ENCODE measurements around the gene GALNTL6. TPM values are rescaled to one million over a fixed set of nuclear protein-coding genes. Genes with fewer than 3 reads are reported as not detected.
"Not testable (repeated sequence)": the region's sequence is repeated elsewhere in the genome, so short reads cannot be mapped to it uniquely, and the experiment has no call there.

GALNTL6 gene
- total and polyA plus RNA-seq, 2 donors (not counting 3 experiments of a cell fraction or from before 2014, with no cell fraction given), result not detected

GRCh38 chr4:172963498-172964294 is 1150.5 kb downstream of the GALNTL6 start:
- no peak overlapping the region for H3K9ac ChIP-seq (replicated peaks; ENCODE audit: extremely low read depth, insufficient read depth, low read length)
- no peaks in the 10 kb centered on the region for H3K4me1 ChIP-seq (ENCODE audit: control insufficient read depth, extremely low read depth, insufficient read depth, low read length)
- H3K9me3 ChIP-seq (replicated peaks; ENCODE audit: control insufficient read depth, insufficient read depth, low read length), result no peaks in the 10 kb centered on the region
- no peak overlapping the region for H3K4me2 ChIP-seq (ENCODE audit: insufficient read depth, low read length)
- TF ChIP-seq CTCF (IDR thresholded peaks at IDR 0.05; ENCODE audit: extremely low read depth in 1 of 2, insufficient read depth in 1 of 2, low read depth in 1 of 2, low read length in 2 of 2), result no peak
- no peak for TF ChIP-seq FOS (IDR thresholded peaks at IDR 0.05; ENCODE audit: borderline replicate concordance, insufficient read depth, low read length)
- TF ChIP-seq MYC (IDR thresholded peaks at IDR 0.05; ENCODE audit: low read depth, low read length), result no peak
- no peak for TF ChIP-seq JUN (IDR thresholded peaks at IDR 0.05; ENCODE audit: borderline replicate concordance, insufficient read depth, insufficient read length, low read depth)
- TF ChIP-seq EZH2 (IDR thresholded peaks at IDR 0.05; ENCODE audit: borderline replicate concordance, low read depth, low read length, severe bottlenecking), result no peak
- no peak for TF ChIP-seq POLR2A (IDR thresholded peaks at IDR 0.05; ENCODE audit: low read depth, low read length)
- TF ChIP-seq GATA2 (IDR thresholded peaks at IDR 0.05; ENCODE audit: insufficient read depth, insufficient read length, low read depth, low read length), result no peak
- no peak for TF ChIP-seq POLR2AphosphoS5 (IDR thresholded peaks at IDR 0.05; ENCODE audit: insufficient read depth, low read depth, low read length)
- no peak for TF ChIP-seq MAX (IDR thresholded peaks at IDR 0.05; ENCODE audit: insufficient read depth, insufficient read length)
- intact Hi-C loops (cut with micrococcal nuclease), result no loop called here
- H3K27ac ChIP-seq (ENCODE audit: insufficient read depth, low read depth, low read length), result no peak overlapping the region
- H3K4me3 ChIP-seq (replicated peaks in 1 of 3; ENCODE audit: insufficient read depth in 1 of 3, low read depth in 1 of 3, low read length in 3 of 3), result no peak overlapping the region
- CTCF ChIA-PET, result no interaction called here
- DNase-seq (ENCODE audit: low read depth, low spot score) (no peak), FAIRE-seq (no peak)
- POLR2A ChIA-PET, result no interaction called here
- H3K79me2 ChIP-seq (ENCODE audit: control insufficient read depth, insufficient read depth, low read length), result no peaks in the 10 kb centered on the region
- no peaks in the 10 kb centered on the region for H3K36me3 ChIP-seq (ENCODE audit: control insufficient read depth in 2 of 2, extremely low read depth in 1 of 2, insufficient read depth in 2 of 2, low read length in 2 of 2)
- H2AFZ ChIP-seq (ENCODE audit: low read depth, low read length), result no peak overlapping the region
- dilution Hi-C loops (cut with MboI; ENCODE audit: extremely low pct_ligation_motif_present, low sequenced_read_pairs), result no loop called here
- H3K27me3 ChIP-seq (ENCODE audit: control insufficient read depth in 2 of 2, insufficient read depth in 2 of 2, low read length in 2 of 2), result peaks cover 11 to 19% of the 10 kb centered on the region in 2 experiments
- no peaks in the 10 kb centered on the region for H4K20me1 ChIP-seq (replicated peaks; ENCODE audit: control insufficient read depth, extremely low read depth, insufficient read depth, low read length)
- H3K9me1 ChIP-seq (replicated peaks; ENCODE audit: control insufficient read depth, extremely low read depth, insufficient read depth, low read length), result no peaks in the 10 kb centered on the region
- BruUV-seq (replicated peaks), result no TSS peak

- H3K9me1 ChIP-seq (replicated peaks; ENCODE audit: control insufficient read depth, extremely low read depth, insufficient read depth, low read length); DNase-seq (ENCODE audit: low read depth, low spot score); H3K9me3 ChIP-seq (replicated peaks; ENCODE audit: control insufficient read depth, insufficient read depth, low read length); H3K4me3 ChIP-seq (replicated peaks in 1 of 3; ENCODE audit: insufficient read depth in 1 of 3, low read depth in 1 of 3, low read length in 3 of 3); H3K36me3 ChIP-seq (ENCODE audit: control insufficient read depth in 2 of 2, extremely low read depth in 1 of 2, insufficient read depth in 2 of 2, low read length in 2 of 2); CTCF ChIA-PET; dilution Hi-C loops (cut with MboI; ENCODE audit: extremely low pct_ligation_motif_present, low sequenced_read_pairs); intact Hi-C loops (cut with micrococcal nuclease); FAIRE-seq; H2AFZ ChIP-seq (ENCODE audit: low read depth, low read length); BruUV-seq (replicated peaks); H3K9ac ChIP-seq (replicated peaks; ENCODE audit: extremely low read depth, insufficient read depth, low read length); H3K27me3 ChIP-seq (ENCODE audit: control insufficient read depth in 2 of 2, insufficient read depth in 2 of 2, low read length in 2 of 2); H3K4me2 ChIP-seq (ENCODE audit: insufficient read depth, low read length); H3K4me1 ChIP-seq (ENCODE audit: control insufficient read depth, extremely low read depth, insufficient read depth, low read length); H3K27ac ChIP-seq (ENCODE audit: insufficient read depth, low read depth, low read length); H3K79me2 ChIP-seq (ENCODE audit: control insufficient read depth, insufficient read depth, low read length); POLR2A ChIA-PET; H4K20me1 ChIP-seq (replicated peaks; ENCODE audit: control insufficient read depth, extremely low read depth, insufficient read depth, low read length): not testable (repeated sequence)
Observed at GRCh38 chr4:172970189-172970588, 1157.0 kb downstream of the GALNTL6 start.

Data from endothelial cell of umbilical vein (primary cell).